Measurements from ENCODE around the gene NOP10.

Gene NOP10

DNA sequence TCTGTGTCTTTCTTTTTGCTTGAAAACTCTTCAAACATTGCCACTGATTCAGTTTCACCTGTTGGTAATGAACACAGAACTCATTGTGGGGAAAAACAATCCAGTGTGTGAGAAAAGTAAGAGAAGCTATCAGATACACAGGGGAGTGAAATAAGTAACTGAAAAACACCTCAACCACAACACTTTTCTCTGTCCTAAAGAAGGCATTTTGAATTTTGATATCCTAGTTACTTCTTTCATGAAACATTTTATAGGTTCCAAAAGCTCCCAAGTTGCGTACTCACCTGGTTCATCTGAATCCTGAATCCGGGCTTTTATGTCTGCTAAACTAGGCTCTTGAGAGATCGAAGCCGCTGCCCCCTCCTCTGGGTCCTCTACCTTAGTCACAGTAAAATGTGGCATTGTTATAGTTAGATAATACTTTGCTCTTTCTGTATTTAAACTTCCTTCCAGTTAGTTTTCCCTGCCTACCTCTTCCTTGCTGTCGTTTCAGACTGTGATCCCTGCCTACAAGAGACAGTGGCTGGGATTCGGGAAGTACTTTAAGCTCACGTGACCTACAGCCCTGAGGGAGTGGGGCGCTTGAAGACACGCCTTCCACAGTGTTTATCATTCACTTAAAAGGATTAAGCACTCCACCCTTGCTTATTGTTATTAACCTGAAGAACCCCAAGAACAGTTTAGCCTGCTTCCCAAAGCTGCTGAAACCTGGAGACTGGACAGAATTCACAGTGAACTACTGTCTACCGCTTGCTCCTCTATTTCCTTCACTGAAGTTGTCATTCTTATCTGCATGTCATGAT is 24.5 kb downstream of the NOP10 start:
- peak overlapping the region; percentile 76 for H3K27ac ChIP-seq
- no peak for TF ChIP-seq CTCF (IDR thresholded peaks at IDR 0.05)
- H3K27me3 ChIP-seq: no peaks in the 10 kb centered on the region
- H3K4me3 ChIP-seq (ENCODE audit: low read depth in 1 of 2, low read length in 1 of 2): peak overlapping the region; percentile 58 to 61
- peaks cover 35 to 41% of the 10 kb centered on the region in 2 experiments for H3K4me1 ChIP-seq (ENCODE audit: control insufficient read depth in 1 of 2, insufficient read depth in 1 of 2, low read depth in 1 of 2, low read length in 1 of 2)
- H3K9me3 ChIP-seq: no peaks in the 10 kb centered on the region
- H3K36me3 ChIP-seq: peaks cover 18% of the 10 kb centered on the region

DNA sequence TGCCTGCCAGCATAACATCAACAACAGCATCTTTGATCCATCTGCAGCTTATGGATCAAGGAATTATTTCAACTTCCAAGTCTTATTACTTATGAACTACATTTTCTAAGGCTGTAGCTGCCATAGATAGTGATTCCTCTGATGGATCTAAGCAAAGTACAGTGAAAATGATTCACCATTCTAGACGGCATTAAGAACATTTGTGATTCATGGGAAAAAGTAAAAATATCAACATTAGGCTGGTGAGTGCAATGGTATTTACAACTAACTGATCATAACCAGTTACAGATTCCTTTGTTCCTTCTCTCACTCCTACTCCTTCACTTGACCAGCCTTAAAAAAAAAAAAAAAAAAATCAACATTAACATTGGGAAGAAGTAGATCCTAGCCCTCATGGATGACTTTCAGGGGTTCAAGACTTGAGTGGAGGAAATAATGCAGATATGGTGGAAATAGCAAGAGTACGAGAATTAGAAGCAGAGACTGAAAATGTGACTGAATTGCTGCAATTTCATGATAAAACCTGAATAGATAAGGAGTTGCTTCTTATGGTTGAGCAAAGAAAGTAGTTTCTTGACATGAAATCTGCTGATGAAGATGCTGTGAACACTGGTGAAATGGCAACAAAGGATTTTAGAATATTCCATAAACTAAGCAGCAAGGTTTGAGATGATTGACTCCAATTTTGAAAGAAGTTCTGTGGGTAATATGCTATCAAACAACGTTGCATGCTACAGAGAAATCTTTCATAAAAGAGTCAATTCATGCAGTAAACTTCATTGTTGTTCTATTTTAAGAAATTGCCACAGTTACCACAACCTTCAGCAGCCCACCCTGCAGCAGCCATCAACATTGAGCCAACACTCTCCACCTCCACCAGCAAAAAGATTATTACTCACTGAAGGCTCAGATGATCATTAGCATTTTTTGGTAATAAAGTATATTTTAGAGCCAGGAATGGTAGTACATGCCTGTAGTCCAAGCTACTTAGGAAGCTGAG is 28.1 kb downstream of the NOP10 start:
- Histone ChIP-seq H3K9me3 (no peaks in the 10 kb centered on the region), H3K4me1 (ENCODE audit: control insufficient read depth in 1 of 2, insufficient read depth in 1 of 2, low read depth in 1 of 2, low read length in 1 of 2) (peaks cover 22 to 30% of the 10 kb centered on the region in 2 experiments), H3K4me3 (ENCODE audit: low read depth in 1 of 2, low read length in 1 of 2) (no peak overlapping the region), H3K27me3 (no peaks in the 10 kb centered on the region), H3K27ac (peak overlapping the region; percentile 34), H3K36me3 (peaks cover 31% of the 10 kb centered on the region)
- TF ChIP-seq CTCF (IDR thresholded peaks at IDR 0.05): no peak

GRCh38 chr15:34311563-34311962 is 31.4 kb downstream of the NOP10 start:
- H3K4me3 ChIP-seq (ENCODE audit: low read depth in 1 of 2, low read length in 1 of 2): no peak overlapping the region
- peaks cover 35% of the 10 kb centered on the region for H3K36me3 ChIP-seq
- no peaks in the 10 kb centered on the region for H3K9me3 ChIP-seq
- H3K27ac ChIP-seq: peak overlapping the region; percentile 3
- TF ChIP-seq CTCF (IDR thresholded peaks at IDR 0.05): no peak
- H3K4me1 ChIP-seq (ENCODE audit: control insufficient read depth in 1 of 2, insufficient read depth in 1 of 2, low read depth in 1 of 2, low read length in 1 of 2): peaks cover 0 to 6% of the 10 kb centered on the region in 2 experiments
- no peaks in the 10 kb centered on the region for H3K27me3 ChIP-seq

DNA sequence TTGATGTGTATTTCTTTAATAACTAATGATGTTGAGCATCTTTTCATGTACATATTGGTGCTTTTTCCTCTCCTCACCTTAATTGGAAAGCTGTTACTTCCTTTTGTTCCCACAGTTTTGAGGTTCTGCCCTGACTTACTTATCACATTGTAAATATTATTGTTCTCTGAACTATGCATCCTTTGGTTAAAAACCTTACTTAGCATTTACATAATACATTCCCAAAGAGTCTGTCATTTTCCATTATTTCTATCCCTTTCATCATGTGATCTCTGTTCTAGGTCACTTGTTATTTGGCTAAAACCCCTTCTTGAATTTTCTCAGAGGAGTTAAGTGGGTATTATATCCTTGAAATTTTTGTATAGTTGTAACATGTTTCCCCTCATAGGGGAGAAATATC is 38.3 kb downstream of the NOP10 start:
- no peaks in the 10 kb centered on the region for H3K9me3 ChIP-seq
- peak overlapping the region; percentile 68 for H3K27ac ChIP-seq
- H3K4me1 ChIP-seq (ENCODE audit: control insufficient read depth in 1 of 2, insufficient read depth in 1 of 2, low read depth in 1 of 2, low read length in 1 of 2): peaks cover 0 to 8% of the 10 kb centered on the region in 2 experiments
- peaks cover 4% of the 10 kb centered on the region for H3K36me3 ChIP-seq
- no peak overlapping the region for H3K4me3 ChIP-seq (ENCODE audit: low read depth in 1 of 2, low read length in 1 of 2)
- H3K27me3 ChIP-seq: no peaks in the 10 kb centered on the region
- TF ChIP-seq CTCF (IDR thresholded peaks at IDR 0.05): no peak

GRCh38 chr15:34301058-34301457 is 41.9 kb downstream of the NOP10 start:
- H3K27me3 ChIP-seq: no peaks in the 10 kb centered on the region
- no peaks in the 10 kb centered on the region for H3K9me3 ChIP-seq
- H3K27ac ChIP-seq: no peak overlapping the region
- H3K4me1 ChIP-seq (ENCODE audit: control insufficient read depth in 1 of 2, insufficient read depth in 1 of 2, low read depth in 1 of 2, low read length in 1 of 2): peaks cover 0 to 8% of the 10 kb centered on the region in 2 experiments
- peaks cover 4% of the 10 kb centered on the region for H3K36me3 ChIP-seq
- H3K4me3 ChIP-seq (ENCODE audit: low read depth in 1 of 2, low read length in 1 of 2): no peak overlapping the region
- no peak for TF ChIP-seq CTCF (IDR thresholded peaks at IDR 0.05)

Data from neutrophil (primary cell).